GM18858 (cell line): ENCODE data around the gene RNASEH1.
"Not testable (repeated sequence)": the region's sequence is repeated elsewhere in the genome, so short reads cannot be mapped to it uniquely, and the experiment has no call there.

ENCODE experiments used
- ATAC-seq: cut with Tn5 transposase; IDR thresholded peaks from one replicate; pipeline ENCODE4 v1.9.1; 2021; ENCODE audit not compliant: unreplicated experiment

The RNASEH1 gene

GRCh38 chr2:3594493-3595281 is 36.6 kb upstream of the RNASEH1 start, which contains the start of gene COLEC11:
Gene COLEC11, plus strand, starts transcription at chr2:3595112. Its CDS starts 9,229 bp downstream, at chr2:3604341.
- ATAC-seq: no peak

- no peak for ATAC-seq
Measured at GRCh38 chr2:3589086-3589485, 31.0 kb upstream of the RNASEH1 start.

- ATAC-seq: no peak
Measured at GRCh38 chr2:3588084-3588483, 30.0 kb upstream of the RNASEH1 start.

GRCh38 chr2:3587432-3587831 is 29.3 kb upstream of the RNASEH1 start:
- no peak for ATAC-seq

GRCh38 chr2:3587021-3587420 is 28.9 kb upstream of the RNASEH1 start:
- ATAC-seq: no peak

- ATAC-seq: no peak
Measured at GRCh38 chr2:3586220-3586619, 28.1 kb upstream of the RNASEH1 start.

- ATAC-seq: no peak
Measured at GRCh38 chr2:3585261-3586109, 27.4 kb upstream of the RNASEH1 start.

GRCh38 chr2:3584608-3585260 is 26.6 kb upstream of the RNASEH1 start:
- no peak for ATAC-seq

GRCh38 chr2:3584076-3584475 is 25.9 kb upstream of the RNASEH1 start:
- no peak for ATAC-seq

- ATAC-seq: no peak
Measured at GRCh38 chr2:3581367-3582262, 23.5 kb upstream of the RNASEH1 start.

GRCh38 chr2:3580449-3580848 is 22.3 kb upstream of the RNASEH1 start:
- no peak for ATAC-seq

- no peak for ATAC-seq
Measured at GRCh38 chr2:3578987-3579386, 20.9 kb upstream of the RNASEH1 start.

GRCh38 chr2:3576263-3576630 is 18.1 kb upstream of the RNASEH1 start:
- not testable (repeated sequence) for ATAC-seq

GRCh38 chr2:3575534-3576262 is 17.6 kb upstream of the RNASEH1 start:
- ATAC-seq: peak; percentile 16

GRCh38 chr2:3574155-3574554 is 16.0 kb upstream of the RNASEH1 start:
- no peak for ATAC-seq

- ATAC-seq: no peak
Measured at GRCh38 chr2:3572620-3573019, 14.5 kb upstream of the RNASEH1 start.

- ATAC-seq: no peak
Measured at GRCh38 chr2:3571284-3571683, 13.2 kb upstream of the RNASEH1 start.

- ATAC-seq: not testable (repeated sequence)
Measured at GRCh38 chr2:3569656-3570055, 11.5 kb upstream of the RNASEH1 start.

GRCh38 chr2:3566806-3567205 is 8.7 kb upstream of the RNASEH1 start:
- ATAC-seq: no peak

GRCh38 chr2:3565117-3565516 is 7.0 kb upstream of the RNASEH1 start:
- ATAC-seq: no peak
